ENCODE data around the gene NOX4. TPM values are rescaled to one million over a fixed set of nuclear protein-coding genes. Genes with fewer than 3 reads are reported as not detected.

NOX4 gene
- total and polyA plus RNA-seq, 9 of the 15 experiments (the other 6 are each of a cell fraction or from before 2014, with no cell fraction given), result not detected

DNA sequence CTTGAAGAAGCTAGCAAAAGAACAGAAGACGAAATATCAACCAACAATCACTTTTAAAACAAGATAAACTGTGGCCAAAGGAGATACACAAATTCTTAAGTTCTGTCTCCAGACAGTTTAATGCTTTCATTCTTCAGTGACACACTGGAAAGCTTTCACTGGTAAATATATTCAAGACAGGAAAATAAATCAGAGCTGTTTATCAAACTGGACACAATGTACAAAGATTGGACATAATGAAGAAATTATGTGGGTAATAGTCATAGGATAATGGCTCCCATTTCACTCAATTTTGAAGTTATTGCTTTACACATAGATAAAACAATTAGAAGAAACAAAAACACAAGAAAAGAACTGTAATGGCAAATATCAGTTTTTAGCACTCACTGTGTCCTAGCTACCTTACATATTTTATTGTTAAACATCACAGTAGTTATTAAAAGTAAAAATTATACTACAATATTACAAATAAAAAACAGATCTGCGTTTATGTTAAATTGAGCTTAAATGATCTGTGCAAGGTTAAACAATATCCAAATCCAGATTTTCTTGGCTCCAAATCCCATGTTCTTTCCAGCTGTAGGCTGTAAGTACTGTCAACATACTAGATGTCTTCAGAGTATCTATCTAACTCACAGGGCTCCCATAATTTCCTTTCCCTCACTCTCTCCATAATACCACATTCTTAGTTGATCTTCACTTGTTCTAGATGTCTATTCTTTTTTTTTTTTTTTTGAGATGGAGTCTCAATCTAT lies 38.6 kb upstream of the NOX4 start (continued):
- TF ChIP-seq, protein P1, sequence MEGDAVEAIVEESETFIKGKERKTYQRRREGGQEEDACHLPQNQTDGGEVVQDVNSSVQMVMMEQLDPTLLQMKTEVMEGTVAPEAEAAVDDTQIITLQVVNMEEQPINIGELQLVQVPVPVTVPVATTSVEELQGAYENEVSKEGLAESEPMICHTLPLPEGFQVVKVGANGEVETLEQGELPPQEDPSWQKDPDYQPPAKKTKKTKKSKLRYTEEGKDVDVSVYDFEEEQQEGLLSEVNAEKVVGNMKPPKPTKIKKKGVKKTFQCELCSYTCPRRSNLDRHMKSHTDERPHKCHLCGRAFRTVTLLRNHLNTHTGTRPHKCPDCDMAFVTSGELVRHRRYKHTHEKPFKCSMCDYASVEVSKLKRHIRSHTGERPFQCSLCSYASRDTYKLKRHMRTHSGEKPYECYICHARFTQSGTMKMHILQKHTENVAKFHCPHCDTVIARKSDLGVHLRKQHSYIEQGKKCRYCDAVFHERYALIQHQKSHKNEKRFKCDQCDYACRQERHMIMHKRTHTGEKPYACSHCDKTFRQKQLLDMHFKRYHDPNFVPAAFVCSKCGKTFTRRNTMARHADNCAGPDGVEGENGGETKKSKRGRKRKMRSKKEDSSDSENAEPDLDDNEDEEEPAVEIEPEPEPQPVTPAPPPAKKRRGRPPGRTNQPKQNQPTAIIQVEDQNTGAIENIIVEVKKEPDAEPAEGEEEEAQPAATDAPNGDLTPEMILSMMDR (IDR thresholded peaks at IDR 0.05 in 2 of 3, conservative IDR thresholded peaks at IDR 0.05 in 1 of 3; ENCODE audit: insufficient read depth in 2 of 3, low read depth in 1 of 3, low read length in 3 of 3), result no peak
- TF ChIP-seq GTF2F1 (IDR thresholded peaks at IDR 0.05; ENCODE audit: low read depth, low read length) (no peak), RFX1 (IDR thresholded peaks at IDR 0.05) (no peak), ZNF311 (CRISPR knock-in tag; IDR thresholded peaks at IDR 0.05) (no peak), MBD2 (IDR thresholded peaks at IDR 0.05; ENCODE audit: borderline replicate concordance, low read depth) (no peak)
- TF ChIP-seq, protein P2, sequence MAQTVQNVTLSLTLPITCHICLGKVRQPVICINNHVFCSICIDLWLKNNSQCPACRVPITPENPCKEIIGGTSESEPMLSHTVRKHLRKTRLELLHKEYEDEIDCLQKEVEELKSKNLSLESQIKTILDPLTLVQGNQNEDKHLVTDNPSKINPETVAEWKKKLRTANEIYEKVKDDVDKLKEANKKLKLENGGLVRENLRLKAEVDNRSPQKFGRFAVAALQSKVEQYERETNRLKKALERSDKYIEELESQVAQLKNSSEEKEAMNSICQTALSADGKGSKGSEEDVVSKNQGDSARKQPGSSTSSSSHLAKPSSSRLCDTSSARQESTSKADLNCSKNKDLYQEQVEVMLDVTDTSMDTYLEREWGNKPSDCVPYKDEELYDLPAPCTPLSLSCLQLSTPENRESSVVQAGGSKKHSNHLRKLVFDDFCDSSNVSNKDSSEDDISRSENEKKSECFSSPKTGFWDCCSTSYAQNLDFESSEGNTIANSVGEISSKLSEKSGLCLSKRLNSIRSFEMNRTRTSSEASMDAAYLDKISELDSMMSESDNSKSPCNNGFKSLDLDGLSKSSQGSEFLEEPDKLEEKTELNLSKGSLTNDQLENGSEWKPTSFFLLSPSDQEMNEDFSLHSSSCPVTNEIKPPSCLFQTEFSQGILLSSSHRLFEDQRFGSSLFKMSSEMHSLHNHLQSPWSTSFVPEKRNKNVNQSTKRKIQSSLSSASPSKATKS (CRISPR knock-in tag; IDR thresholded peaks at IDR 0.05), result no peak
- TF ChIP-seq, protein P3, sequence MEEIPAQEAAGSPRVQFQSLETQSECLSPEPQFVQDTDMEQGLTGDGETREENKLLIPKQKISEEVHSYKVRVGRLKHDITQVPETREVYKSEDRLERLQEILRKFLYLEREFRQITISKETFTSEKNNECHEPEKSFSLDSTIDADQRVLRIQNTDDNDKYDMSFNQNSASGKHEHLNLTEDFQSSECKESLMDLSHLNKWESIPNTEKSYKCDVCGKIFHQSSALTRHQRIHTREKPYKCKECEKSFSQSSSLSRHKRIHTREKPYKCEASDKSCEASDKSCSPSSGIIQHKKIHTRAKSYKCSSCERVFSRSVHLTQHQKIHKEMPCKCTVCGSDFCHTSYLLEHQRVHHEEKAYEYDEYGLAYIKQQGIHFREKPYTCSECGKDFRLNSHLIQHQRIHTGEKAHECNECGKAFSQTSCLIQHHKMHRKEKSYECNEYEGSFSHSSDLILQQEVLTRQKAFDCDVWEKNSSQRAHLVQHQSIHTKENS (CRISPR knock-in tag; IDR thresholded peaks at IDR 0.05), result no peak

Data from K562 (cell line).